T follicular helper cell (primary cell): ENCODE data around the gene GBF1.
"Not testable (repeated sequence)": the region's sequence is repeated elsewhere in the genome, so short reads cannot be mapped to it uniquely, and the experiment has no call there.

Experiments used
- DNase-seq: peaks from one replicate; pipeline ENCODE4 v3.0.0-alpha.2; 2020; ENCODE audit warnings: low read depth

GBF1 gene

DNA sequence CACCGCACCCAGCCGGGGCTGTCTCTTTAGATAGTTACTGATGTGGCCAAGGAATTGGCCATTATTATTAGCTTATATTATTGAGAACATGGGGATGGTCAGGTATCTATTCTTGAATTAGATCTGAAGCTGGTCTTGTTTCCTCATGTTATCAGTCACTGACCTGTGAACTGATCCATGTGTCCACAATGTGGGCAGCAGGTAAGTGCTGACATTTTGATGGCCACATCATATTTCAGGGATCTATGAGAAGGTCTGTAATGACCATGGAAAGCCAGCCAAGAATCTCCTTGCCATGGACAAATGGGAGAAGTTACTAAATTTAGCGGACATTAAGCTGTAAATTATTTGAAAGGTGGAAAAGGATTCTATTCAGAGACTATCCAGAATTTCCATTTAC, 61.4 kb downstream of the GBF1 start:
- no peak for DNase-seq

- not testable (repeated sequence) for DNase-seq
These were observed 63.0 kb downstream of the GBF1 start for GRCh38 chr10:102308318-102308717.

GRCh38 chr10:102309236-102309635, 63.9 kb downstream of the GBF1 start:
- no peak for DNase-seq

GRCh38 chr10:102309916-102310315, 64.6 kb downstream of the GBF1 start:
- DNase-seq: no peak

- DNase-seq: no peak
These were observed 65.2 kb downstream of the GBF1 start for GRCh38 chr10:102310361-102311024.

DNA sequence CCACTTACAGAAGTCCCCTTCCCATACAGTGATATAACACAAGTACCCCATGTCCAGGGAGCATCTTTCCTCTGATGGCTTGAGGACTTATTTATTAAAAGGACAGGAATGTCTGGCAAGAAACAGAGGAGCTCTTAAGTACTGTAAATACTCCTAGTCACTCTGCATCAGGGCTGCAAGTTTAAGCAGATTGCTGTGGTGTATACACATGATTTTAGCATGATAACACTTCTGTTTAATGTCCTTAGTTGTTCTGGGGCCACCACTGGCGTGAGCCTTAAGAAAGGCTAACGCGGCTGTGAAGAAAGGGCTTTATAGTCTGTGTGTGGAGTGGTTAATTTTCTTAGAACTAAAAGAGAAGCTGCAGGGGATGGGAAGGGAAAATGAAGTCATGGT, 65.7 kb downstream of the GBF1 start:
- no peak for DNase-seq

GRCh38 chr10:102312683-102313082, 67.4 kb downstream of the GBF1 start:
- no peak for DNase-seq

DNA sequence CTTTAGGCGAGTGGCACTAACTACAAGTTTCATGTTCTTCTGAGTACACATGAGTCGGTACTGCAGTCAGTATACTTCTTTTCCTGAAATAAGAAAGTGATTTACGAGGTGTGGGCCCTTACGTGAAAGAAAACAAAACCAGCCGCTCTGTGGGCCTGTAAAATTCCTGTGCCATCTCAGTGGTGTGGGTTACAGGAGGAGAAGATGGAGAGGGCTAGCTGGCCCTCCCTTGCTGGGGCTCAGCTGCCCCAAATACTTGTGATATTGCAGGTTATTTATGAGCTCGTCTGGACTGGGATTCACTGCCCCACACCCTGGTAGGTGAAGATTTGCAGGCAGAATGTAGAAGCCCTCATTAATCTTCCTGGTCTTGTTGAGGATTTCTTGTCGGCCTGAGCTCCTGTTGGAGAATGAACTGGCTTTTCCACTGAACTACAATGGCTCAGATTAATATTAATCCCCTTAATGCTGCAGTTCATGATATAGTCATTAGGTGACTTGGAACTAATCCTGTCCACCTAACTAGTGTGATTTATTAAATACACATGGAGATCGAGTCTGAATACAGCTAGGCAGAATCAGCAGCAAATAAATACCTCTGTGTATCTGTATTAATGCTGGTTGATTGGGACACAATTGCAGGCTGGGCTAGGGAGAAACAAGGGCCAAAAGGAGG, 68.0 kb downstream of the GBF1 start:
- DNase-seq: no peak

DNA sequence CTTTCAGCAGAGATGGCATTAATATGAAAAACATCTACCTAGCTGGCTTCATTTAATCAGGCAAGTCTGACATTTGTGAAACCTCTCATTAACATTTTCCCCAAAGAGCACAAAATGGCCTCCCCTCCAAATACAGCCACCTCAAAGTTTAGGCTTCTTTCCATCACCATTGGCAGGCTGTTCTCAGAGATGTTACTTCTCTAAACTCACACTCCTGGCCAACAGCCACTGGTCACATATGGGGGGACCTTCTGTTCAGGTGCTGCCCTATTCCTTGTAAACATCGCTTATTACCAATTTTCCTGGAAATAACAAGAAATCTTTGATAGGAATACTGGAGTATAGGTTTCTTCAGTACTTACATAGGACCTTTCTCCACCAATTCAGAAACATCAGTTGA, 69.5 kb downstream of the GBF1 start:
- no peak for DNase-seq

GRCh38 chr10:102316421-102316820, 71.1 kb downstream of the GBF1 start:
- no peak for DNase-seq

GRCh38 chr10:102322914-102323313, 77.6 kb downstream of the GBF1 start:
- DNase-seq: no peak

- DNase-seq: no peak
These were observed 78.7 kb downstream of the GBF1 start for GRCh38 chr10:102324061-102324460.

- no peak for DNase-seq
These were observed 80.7 kb downstream of the GBF1 start for GRCh38 chr10:102326031-102326430.

GRCh38 chr10:102327002-102327401, 81.7 kb downstream of the GBF1 start:
- no peak for DNase-seq

- DNase-seq: no peak
These were observed 82.3 kb downstream of the GBF1 start for GRCh38 chr10:102327641-102328040.

DNA sequence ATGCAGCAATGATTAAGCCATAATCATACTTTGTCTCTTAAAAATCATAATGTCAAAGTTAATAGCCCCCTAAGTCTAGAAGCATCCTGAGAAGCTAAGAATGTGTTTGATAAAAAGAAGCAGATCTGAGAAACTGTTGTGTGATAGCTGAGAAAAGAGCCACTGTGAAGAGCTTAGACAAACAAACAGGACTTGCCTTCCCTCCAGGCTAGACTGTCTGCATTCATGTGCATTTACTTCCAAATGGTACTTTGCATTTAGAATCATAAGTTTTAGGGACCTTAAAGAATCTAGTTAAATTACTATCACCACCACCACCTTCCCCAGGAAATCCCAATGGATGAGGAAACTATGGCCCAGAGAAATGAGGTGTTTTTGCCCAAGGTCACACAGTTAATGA, 87.4 kb downstream of the GBF1 start:
- DNase-seq: no peak

GRCh38 chr10:102334101-102334500, 88.8 kb downstream of the GBF1 start:
- no peak for DNase-seq

GRCh38 chr10:102335184-102335583, 89.9 kb downstream of the GBF1 start:
- DNase-seq: no peak

GRCh38 chr10:102341038-102341688, 95.8 kb downstream of the GBF1 start:
- DNase-seq: no peak

- no peak for DNase-seq
These were observed 97.1 kb downstream of the GBF1 start for GRCh38 chr10:102342458-102342857.

- DNase-seq: no peak
These were observed 97.6 kb downstream of the GBF1 start for GRCh38 chr10:102342958-102343357.

GRCh38 chr10:102344067-102344466, 98.7 kb downstream of the GBF1 start:
- no peak for DNase-seq

GRCh38 chr10:102347236-102347828, 102.0 kb downstream of the GBF1 start:
- DNase-seq: no peak
